GM21723 (cell line): Measurements from ENCODE around the gene TMCC1.
"Not testable (repeated sequence)": the region's sequence is repeated elsewhere in the genome, so short reads cannot be mapped to it uniquely, and the experiment has no call there.

ENCODE experiments used
- ATAC-seq: cut with Tn5 transposase; IDR thresholded peaks from one replicate; pipeline ENCODE4 v1.9.1; 2021; ENCODE audit warnings: mild to moderate bottlenecking, moderate library complexity; ENCODE audit not compliant: unreplicated experiment

Gene TMCC1

GRCh38 chr3:129892857-129893580 is 492 bp downstream of the TMCC1 start:
- ATAC-seq = peak; percentile 65

DNA sequence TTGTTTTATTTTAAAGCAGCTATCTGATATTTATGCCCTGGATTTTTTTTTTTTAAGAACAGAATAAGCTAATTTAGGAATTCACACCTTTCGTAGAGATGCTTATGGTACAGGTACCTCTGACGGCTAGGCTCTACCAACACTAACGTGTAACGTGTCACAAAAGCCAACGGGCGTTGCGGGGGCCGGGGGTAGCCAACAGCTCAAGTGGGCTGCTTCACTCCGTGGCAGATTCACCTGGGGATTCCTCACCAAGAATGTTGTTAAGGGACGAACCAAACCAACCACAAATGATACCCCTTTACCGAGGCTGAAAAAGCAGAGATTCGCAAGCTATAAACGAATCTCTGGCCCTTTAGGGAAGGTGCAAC is 1.0 kb downstream of the TMCC1 start:
- ATAC-seq = no peak

GRCh38 chr3:129890891-129891290 is 2.6 kb downstream of the TMCC1 start:
- ATAC-seq = no peak

GRCh38 chr3:129890125-129890524 is 3.4 kb downstream of the TMCC1 start:
- no peak for ATAC-seq

GRCh38 chr3:129888771-129889170 is 4.7 kb downstream of the TMCC1 start:
- ATAC-seq = no peak

GRCh38 chr3:129881261-129881660 is 12.2 kb downstream of the TMCC1 start:
- no peak for ATAC-seq

DNA sequence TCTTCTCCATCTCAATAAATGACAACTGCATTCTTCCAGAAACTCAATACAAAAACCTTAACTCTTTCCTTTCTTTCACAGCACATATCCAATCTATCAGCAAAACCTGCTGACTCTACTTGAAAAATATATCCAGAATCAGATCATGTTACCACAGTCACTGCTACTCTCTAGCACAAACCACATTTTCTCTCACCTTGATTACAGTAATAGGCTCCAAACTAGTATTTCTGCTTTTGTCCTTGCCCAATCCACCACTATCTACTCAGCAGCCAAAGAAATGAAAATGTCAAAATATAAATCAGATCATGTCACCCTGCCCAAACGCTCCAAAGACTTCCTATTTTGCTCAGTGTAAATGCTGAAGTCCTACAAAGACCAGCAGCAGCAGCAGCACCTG is 15.2 kb downstream of the TMCC1 start:
- no peak for ATAC-seq

GRCh38 chr3:129874479-129874878 is 19.0 kb downstream of the TMCC1 start:
- not testable (repeated sequence) for ATAC-seq

GRCh38 chr3:129868912-129869311 is 24.6 kb downstream of the TMCC1 start:
- ATAC-seq = no peak

DNA sequence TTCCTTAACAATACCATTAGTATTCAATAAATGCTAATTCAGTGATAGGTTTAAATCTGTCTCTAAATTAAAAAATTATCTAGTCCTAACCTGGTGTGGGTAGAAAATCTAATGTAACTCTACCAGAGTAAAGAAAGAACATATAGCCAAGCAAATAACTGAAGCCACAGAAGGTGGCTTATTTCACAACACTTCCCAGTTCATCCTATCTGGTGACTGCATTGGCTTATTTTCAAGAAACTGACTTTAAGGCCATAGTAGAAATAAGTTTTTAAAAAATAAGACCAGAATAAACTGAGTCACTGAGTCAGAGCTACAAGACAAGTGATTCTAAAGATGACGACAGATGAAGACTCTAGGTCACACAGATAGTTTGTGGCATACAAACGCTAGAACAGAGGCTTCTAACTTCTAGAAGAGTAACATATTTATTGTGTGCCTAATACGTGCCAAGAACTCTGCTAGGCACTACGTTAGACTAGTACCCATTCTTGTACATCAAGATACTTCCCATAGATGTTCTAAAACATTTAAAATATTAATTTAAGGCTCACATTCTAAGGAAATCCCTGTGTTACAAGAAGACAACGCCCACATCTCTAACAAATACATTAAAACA is 25.9 kb downstream of the TMCC1 start:
- no peak for ATAC-seq

DNA sequence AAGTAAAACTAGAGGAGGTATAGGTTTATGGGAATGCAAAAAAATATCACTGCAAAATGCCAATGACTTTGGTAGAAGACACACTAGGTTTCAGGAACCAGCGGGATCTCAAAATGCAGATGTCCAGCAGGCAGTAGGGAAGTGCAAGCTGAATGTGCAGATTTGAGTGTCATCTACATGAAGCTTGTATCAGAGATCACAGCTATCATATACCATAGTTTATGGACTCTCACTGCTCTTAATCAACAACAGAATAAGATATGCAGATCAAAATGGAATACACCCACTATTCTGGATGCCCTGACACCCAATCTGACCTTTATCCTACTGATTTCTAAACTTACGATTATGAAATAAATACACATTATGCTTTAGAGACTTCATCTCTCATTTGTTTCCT is 27.7 kb downstream of the TMCC1 start:
- ATAC-seq = no peak

DNA sequence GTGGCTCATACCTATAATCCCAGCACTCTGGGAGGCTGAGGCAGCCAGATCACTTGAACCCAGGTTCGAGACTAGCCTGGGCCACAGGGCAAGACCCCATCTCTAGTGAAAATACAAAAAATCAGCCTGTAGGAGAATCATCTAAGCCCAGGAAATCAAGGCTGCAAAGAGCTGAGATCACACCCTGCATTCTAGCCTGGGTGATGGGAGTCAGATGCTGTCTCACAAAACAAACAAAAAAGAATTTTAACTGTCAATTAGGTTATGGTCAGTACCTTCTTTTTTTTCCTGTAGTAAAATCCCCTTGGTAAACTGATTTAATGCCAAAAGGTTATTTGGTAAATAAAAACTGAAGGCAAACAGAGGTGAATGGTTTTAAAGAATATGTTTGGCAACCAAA is 29.0 kb downstream of the TMCC1 start:
- no peak for ATAC-seq

DNA sequence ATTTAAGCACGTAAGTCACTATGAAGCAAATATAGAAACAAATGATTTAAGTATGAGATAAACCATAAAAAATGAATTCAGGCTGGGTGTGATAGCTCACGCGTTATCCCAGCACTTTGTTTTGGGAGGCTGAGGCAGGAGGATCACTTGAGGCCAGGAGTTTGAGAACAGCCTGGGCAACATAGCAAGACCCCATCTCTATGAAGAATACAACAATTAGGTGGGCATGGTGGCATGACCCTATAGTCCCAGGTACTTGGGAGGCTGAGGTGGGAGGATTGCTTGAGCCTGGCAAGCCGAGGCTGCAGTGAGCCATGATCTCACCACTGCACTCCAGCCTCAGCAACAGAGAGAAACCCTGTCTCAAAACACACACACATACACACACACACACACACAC is 34.2 kb downstream of the TMCC1 start:
- no peak for ATAC-seq

- no peak for ATAC-seq
These were observed 35.6 kb downstream of the TMCC1 start for GRCh38 chr3:129857899-129858298.

DNA sequence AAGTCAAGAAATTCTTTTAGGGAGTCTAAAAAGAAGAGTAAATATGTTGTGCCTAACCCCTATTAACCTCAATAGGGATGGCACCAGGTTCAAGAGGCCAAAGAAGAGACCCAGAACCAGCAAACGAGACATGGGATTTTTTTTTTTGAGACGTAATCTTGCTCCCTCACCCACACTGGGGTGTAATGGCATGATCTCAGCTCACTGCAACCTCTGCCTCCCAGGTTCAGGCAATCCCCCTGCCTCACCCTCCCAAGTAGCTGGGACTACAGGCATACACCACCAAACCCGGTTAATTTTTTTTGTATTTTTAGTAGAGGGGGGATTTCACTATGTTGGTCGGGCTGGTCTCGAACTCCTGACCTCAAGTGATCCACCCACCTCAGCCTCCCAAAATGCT is 36.7 kb downstream of the TMCC1 start:
- not testable (repeated sequence) for ATAC-seq

DNA sequence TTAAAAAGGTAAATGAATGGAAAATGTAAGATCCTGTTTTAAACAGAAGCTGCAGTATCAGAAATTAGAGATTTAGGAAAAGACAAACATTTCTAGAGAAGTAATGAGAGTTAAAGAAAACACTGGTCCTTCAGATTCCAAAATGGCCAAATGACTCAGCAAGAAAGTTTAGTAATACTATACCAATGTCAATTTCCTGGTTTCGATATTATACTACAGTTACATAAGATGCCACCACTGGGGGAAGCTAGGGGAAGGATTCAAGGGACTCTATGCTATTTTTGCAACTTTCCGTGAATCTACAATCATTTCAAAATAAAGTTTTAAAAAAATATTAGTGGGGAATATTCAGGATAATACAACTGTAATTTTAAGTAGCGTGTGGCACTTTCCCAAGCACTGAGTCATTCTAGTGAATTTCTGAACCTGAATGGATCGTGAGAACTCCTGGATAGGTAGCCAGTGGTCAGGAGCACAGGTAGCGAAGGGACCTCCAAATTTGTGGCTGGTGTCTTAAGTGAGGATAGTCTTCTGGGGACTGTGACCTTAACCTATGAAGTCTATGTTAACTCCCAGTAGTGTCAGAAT is 37.6 kb downstream of the TMCC1 start:
- no peak for ATAC-seq

- ATAC-seq = no peak
These were observed 38.2 kb downstream of the TMCC1 start for GRCh38 chr3:129855170-129855831.

DNA sequence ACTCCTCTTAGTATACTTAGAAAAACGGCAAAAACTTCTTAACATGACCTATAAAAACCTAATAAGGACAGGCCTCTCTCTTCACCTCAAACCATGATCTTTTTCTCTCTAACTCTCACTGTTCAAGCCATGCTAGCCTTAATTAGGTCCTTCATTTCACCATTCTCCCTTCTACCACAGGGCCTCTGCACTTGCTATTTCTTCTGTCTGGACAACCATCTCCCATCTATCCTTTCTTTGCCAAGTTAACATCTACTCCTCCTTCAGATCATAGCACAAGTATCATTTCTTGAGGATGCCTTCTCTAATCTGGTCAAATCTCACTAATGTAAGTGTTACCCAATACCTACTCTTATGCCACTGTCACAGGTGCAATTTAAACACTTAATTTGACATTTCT is 39.1 kb downstream of the TMCC1 start:
- no peak for ATAC-seq

DNA sequence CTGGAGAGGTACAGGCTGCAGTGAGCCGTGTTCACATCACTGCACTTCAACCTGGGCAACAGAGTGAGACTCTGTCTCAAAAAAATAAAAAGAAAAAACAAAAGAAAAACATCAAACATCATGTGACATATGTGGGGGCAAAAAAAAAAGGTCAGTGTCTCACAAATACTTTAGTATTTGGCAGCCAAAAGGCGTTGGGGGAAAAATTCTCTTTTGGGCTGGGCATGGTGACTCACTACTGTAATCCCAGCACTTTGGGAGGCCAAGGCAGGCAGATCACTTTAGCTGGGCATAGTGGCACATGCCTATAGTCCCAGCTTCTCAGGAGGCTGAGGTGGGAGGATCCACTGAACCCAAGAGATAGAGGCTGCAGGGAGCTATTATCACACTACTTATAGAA is 47.6 kb downstream of the TMCC1 start:
- no peak for ATAC-seq

GRCh38 chr3:129840707-129841360 is 52.7 kb downstream of the TMCC1 start:
- no peak for ATAC-seq

DNA sequence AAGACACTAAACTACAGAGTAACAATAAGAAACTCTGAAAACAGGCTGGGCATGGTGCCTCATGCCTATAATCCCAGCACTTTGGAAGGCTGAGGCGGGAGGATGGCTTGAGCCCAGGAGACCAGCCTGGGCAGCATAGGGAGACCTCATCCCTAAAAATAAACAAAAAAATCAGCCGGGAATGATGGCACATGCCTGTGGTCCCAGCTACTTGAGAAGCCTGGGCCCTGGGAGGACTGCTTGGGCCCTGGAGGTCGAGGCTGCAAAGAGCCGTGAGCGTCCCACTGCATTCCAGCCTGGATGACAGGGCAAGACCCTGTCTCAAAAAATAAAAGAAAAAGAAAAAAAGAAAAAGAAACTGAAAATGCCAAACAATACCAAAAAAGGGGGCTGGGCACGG is 55.4 kb downstream of the TMCC1 start:
- ATAC-seq = no peak
